ENCODE results near the gene ALCAM. TPM values are rescaled to one million over a fixed set of nuclear protein-coding genes. Genes with fewer than 3 reads are reported as not detected.

ALCAM gene
- total and polyA plus RNA-seq, 2 donors (not counting 3 experiments of a cell fraction or from before 2014, with no cell fraction given) = 46.3 to 118 TPM

DNA sequence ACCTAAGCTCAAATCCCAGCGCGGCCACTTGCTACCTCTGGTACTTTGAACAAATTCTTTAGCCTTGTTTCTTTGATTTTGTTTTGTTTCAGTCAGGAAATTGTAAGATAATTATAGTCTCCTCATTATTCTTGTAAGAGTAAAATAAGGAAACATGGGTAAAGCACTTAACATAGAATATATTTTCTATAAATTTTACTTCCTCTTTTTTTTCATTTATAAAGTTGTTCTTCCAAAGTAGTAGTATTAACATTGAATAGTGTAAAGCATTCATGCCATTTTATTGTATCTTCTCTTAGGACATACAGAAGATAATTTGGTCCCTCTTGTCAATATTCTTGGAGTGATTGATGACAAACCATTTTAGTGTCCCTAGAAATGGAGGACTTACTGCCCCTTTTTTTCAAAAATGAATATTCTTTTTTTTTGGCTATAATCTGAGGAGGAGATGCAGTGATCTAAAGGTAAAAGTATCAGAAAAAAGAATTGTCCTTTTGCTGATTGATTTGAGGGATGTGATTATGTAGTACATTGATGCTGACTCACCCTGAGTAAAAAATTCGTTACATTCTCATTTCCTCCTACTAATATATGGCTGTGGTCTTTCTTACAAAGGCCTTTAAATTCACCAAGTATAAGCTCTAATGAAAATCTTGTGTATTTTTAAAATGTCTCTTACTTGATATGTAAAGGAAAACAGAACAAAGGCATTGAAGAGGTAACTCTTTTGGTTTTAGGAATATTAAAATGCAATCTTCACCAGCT is 51.0 kb downstream of the ALCAM start:
- Histone ChIP-seq H3K27me3 (ENCODE audit: control insufficient read depth in 2 of 2, insufficient read depth in 2 of 2, low read length in 2 of 2) (no peaks in the 10 kb centered on the region), H3K36me3 (ENCODE audit: control insufficient read depth in 2 of 2, extremely low read depth in 1 of 2, insufficient read depth in 2 of 2, low read length in 2 of 2) (no peaks in the 10 kb centered on the region), H2AFZ (ENCODE audit: low read depth, low read length) (no peak overlapping the region), H3K4me1 (ENCODE audit: control insufficient read depth, extremely low read depth, insufficient read depth, low read length) (peaks cover 7% of the 10 kb centered on the region), H3K4me2 (ENCODE audit: insufficient read depth, low read length) (no peak overlapping the region), H3K9me3 (replicated peaks; ENCODE audit: control insufficient read depth, insufficient read depth, low read length) (no peaks in the 10 kb centered on the region), H3K9me1 (replicated peaks; ENCODE audit: control insufficient read depth, extremely low read depth, insufficient read depth, low read length) (peaks cover 2% of the 10 kb centered on the region), H3K27ac (ENCODE audit: insufficient read depth, low read depth, low read length) (no peak overlapping the region), H3K4me3 (replicated peaks in 1 of 3; ENCODE audit: insufficient read depth in 1 of 3, low read depth in 1 of 3, low read length in 3 of 3) (no peak overlapping the region), H3K9ac (replicated peaks; ENCODE audit: extremely low read depth, insufficient read depth, low read length) (no peak overlapping the region), H4K20me1 (replicated peaks; ENCODE audit: control insufficient read depth, extremely low read depth, insufficient read depth, low read length) (no peaks in the 10 kb centered on the region), H3K79me2 (ENCODE audit: control insufficient read depth, insufficient read depth, low read length) (peaks cover 15% of the 10 kb centered on the region)
- no TSS peak for BruUV-seq (replicated peaks)
- POLR2A ChIA-PET = no interaction called here
- TF ChIP-seq POLR2AphosphoS5 (IDR thresholded peaks at IDR 0.05; ENCODE audit: insufficient read depth, low read depth, low read length) (no peak), FOS (IDR thresholded peaks at IDR 0.05; ENCODE audit: borderline replicate concordance, insufficient read depth, low read length) (peak; percentile 53)
- DNase-seq (ENCODE audit: low read depth, low spot score) (peak; percentile 29), FAIRE-seq (no peak)
- dilution Hi-C loops (cut with MboI; ENCODE audit: extremely low pct_ligation_motif_present, low sequenced_read_pairs) (no loop called here), intact Hi-C loops (cut with micrococcal nuclease) (no loop called here)
- CTCF ChIA-PET = interaction anchor here (0.8 kb wide), 1 partner anchor 38 kb away, joined by 3 read pairs; no protein-coding TSS in a partner anchor

DNA sequence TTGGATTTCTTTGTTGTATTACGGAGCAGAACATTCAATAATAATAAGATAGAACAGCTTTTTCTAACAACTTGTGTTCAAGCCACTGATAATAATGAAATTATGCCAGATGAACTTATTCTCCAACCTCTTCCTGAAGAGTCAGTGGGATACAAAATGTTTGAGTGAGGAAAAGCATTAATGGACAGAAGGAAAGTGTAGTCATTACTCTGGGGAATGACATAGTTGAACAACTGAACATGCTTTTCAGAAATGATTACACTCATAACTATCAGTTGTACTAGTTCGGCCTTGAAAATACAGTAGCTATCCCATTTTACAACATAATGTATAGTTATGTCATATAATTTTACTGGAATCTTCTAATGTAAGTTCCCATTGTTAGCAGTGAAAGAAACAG is 55.9 kb downstream of the ALCAM start:
- H3K4me1 ChIP-seq (ENCODE audit: control insufficient read depth, extremely low read depth, insufficient read depth, low read length) = peaks cover 5% of the 10 kb centered on the region
- no TSS peak for BruUV-seq (replicated peaks)
- no peaks in the 10 kb centered on the region for H3K27me3 ChIP-seq (ENCODE audit: control insufficient read depth in 2 of 2, insufficient read depth in 2 of 2, low read length in 2 of 2)
- dilution Hi-C loops (cut with MboI; ENCODE audit: extremely low pct_ligation_motif_present, low sequenced_read_pairs) (no loop called here), intact Hi-C loops (cut with micrococcal nuclease) (no loop called here)
- no peak overlapping the region for H3K9ac ChIP-seq (replicated peaks; ENCODE audit: extremely low read depth, insufficient read depth, low read length)
- no peaks in the 10 kb centered on the region for H3K36me3 ChIP-seq (ENCODE audit: control insufficient read depth in 2 of 2, extremely low read depth in 1 of 2, insufficient read depth in 2 of 2, low read length in 2 of 2)
- FAIRE-seq (no peak), DNase-seq (ENCODE audit: low read depth, low spot score) (no peak)
- H3K79me2 ChIP-seq (ENCODE audit: control insufficient read depth, insufficient read depth, low read length) = peaks cover 27% of the 10 kb centered on the region
- no peak overlapping the region for H3K4me3 ChIP-seq (replicated peaks in 1 of 3; ENCODE audit: insufficient read depth in 1 of 3, low read depth in 1 of 3, low read length in 3 of 3)
- H4K20me1 ChIP-seq (replicated peaks; ENCODE audit: control insufficient read depth, extremely low read depth, insufficient read depth, low read length) = no peaks in the 10 kb centered on the region
- H3K9me1 ChIP-seq (replicated peaks; ENCODE audit: control insufficient read depth, extremely low read depth, insufficient read depth, low read length) = no peaks in the 10 kb centered on the region
- H3K27ac ChIP-seq (ENCODE audit: insufficient read depth, low read depth, low read length) = no peak overlapping the region
- no peak overlapping the region for H2AFZ ChIP-seq (ENCODE audit: low read depth, low read length)
- POLR2A ChIA-PET = no interaction called here
- CTCF ChIA-PET = interaction anchor here (1.2 to 1.4 kb wide), 2 partner anchors 14 to 40 kb away, joined by 3 to 5 read pairs; no protein-coding TSS in a partner anchor
- no peak for TF ChIP-seq JUN (IDR thresholded peaks at IDR 0.05; ENCODE audit: borderline replicate concordance, insufficient read depth, insufficient read length, low read depth)
- TF ChIP-seq POLR2A (IDR thresholded peaks at IDR 0.05; ENCODE audit: low read depth, low read length) = no peak
- TF ChIP-seq CTCF (IDR thresholded peaks at IDR 0.05; ENCODE audit: extremely low read depth in 1 of 2, insufficient read depth in 1 of 2, low read depth in 1 of 2, low read length in 2 of 2) = no peak
- TF ChIP-seq MYC (IDR thresholded peaks at IDR 0.05; ENCODE audit: low read depth, low read length) = no peak
- TF ChIP-seq EZH2 (IDR thresholded peaks at IDR 0.05; ENCODE audit: borderline replicate concordance, low read depth, low read length, severe bottlenecking) = no peak
- TF ChIP-seq FOS (IDR thresholded peaks at IDR 0.05; ENCODE audit: borderline replicate concordance, insufficient read depth, low read length) = no peak
- no peak for TF ChIP-seq GATA2 (IDR thresholded peaks at IDR 0.05; ENCODE audit: insufficient read depth, insufficient read length, low read depth, low read length)
- TF ChIP-seq MAX (IDR thresholded peaks at IDR 0.05; ENCODE audit: insufficient read depth, insufficient read length) = no peak
- no peak for TF ChIP-seq POLR2AphosphoS5 (IDR thresholded peaks at IDR 0.05; ENCODE audit: insufficient read depth, low read depth, low read length)
- no peaks in the 10 kb centered on the region for H3K9me3 ChIP-seq (replicated peaks; ENCODE audit: control insufficient read depth, insufficient read depth, low read length)
- no peak overlapping the region for H3K4me2 ChIP-seq (ENCODE audit: insufficient read depth, low read length)
